ENCODE data around the gene MRPL12.

DNA sequence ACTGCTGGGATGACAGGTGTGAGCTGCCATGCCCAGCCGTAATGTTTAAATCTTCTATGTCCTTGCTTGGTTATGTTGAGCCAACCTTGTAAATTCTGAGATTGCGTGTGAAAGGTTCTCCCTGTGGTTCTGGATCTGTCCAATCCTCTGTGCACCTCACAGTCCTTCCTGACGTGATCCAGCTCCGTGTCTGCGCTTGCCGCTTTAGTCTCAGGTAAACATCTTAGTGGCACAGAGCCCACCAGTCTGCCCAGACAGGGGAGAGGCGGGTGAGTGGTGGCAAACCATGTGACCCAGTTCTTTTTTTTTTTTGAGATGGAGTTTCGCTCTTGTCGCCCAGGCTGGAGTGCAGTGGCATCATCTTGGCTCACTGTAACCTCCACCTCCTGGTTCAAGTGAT, 22.8 kb downstream of the MRPL12 start:
- TF ChIP-seq TAF1 (IDR thresholded peaks at IDR 0.05; ENCODE audit: borderline replicate concordance, insufficient read depth, low read length) (no peak), SIN3A (IDR thresholded peaks at IDR 0.05; ENCODE audit: borderline replicate concordance, insufficient read depth, low read length) (no peak)
